CD14-positive monocyte (primary cell): ENCODE measurements around the gene ANKRD66. TPM values are rescaled to one million over a fixed set of nuclear protein-coding genes. Genes with fewer than 3 reads are reported as not detected.

Experiments
- DNase-seq, 3 donors: peaks; one replicate each; pipeline ENCODE4 v3.0.0-alpha.2; 2011 to 2022
- H2AFZ ChIP-seq: 2 replicates; pipeline ENCODE4 v1.6.0; 2012; ENCODE audit warnings: mild to moderate bottlenecking, low read depth, low read length, inconsistent platforms; ENCODE audit not compliant: insufficient read depth, poor library complexity, severe bottlenecking
- H3K27ac ChIP-seq, 2 donors: 1 replicate in 1 of 2; 2 replicates in 1 of 2; pipeline ENCODE4 v1.5.1; 2012 to 2013; ENCODE audit warnings: low read length in 2 of 2, control low read depth in 1 of 2, inconsistent platforms in 1 of 2, low read depth in 1 of 2, mild to moderate bottlenecking in 1 of 2
- H3K27me3 ChIP-seq, 2 donors: one replicate each; pipeline versions ENCODE4 v1.6.0 to v1.6.1; 2011 to 2013; ENCODE audit warnings: low read length in 2 of 2; ENCODE audit not compliant: control insufficient read depth in 2 of 2, insufficient read depth in 2 of 2
- H3K36me3 ChIP-seq, 2 donors: replicated peaks in 1 of 2; 1 replicate in 1 of 2; 2 replicates in 1 of 2; pipeline versions ENCODE4 v1.5.1 to v1.6.1; 2012 to 2013; ENCODE audit warnings: low read length in 2 of 2, control low read depth in 1 of 2, inconsistent platforms in 1 of 2, mild to moderate bottlenecking in 1 of 2; ENCODE audit not compliant: insufficient read depth in 2 of 2, control insufficient read depth in 1 of 2
- H3K4me1 ChIP-seq, 2 donors: 1 replicate in 1 of 2; 2 replicates in 1 of 2; pipeline versions ENCODE4 v1.5.1 to v1.6.1; 2012 to 2013; ENCODE audit warnings: low read length in 2 of 2, control low read depth in 1 of 2, inconsistent platforms in 1 of 2, mild to moderate bottlenecking in 1 of 2, moderate library complexity in 1 of 2; ENCODE audit not compliant: insufficient read depth in 2 of 2, control insufficient read depth in 1 of 2
- H3K4me2 ChIP-seq: replicated peaks from 2 replicates; pipeline ENCODE3; 2012; ENCODE audit warnings: low read length, moderate library complexity, mild to moderate bottlenecking; ENCODE audit not compliant: poor library complexity, severe bottlenecking; ENCODE audit errors: extremely low read depth
- H3K4me3 ChIP-seq, 3 experiments: fragments of 200-600 bp in 1 of 3; sonication (generic) in 1 of 3; replicated peaks in 1 of 3; 1 replicate in 2 of 3; 2 replicates in 1 of 3; pipeline ENCODE4 v1.5.1; 2011 to 2013; ENCODE audit warnings: low read length in 3 of 3, mild to moderate bottlenecking in 3 of 3, control low read depth in 2 of 3, low read depth in 2 of 3, inconsistent platforms in 1 of 3, moderate library complexity in 1 of 3
- H3K79me2 ChIP-seq: 2 replicates; pipeline ENCODE4 v1.6.0; 2012; ENCODE audit warnings: mild to moderate bottlenecking, control low read depth, inconsistent platforms, low read length, moderate library complexity; ENCODE audit not compliant: insufficient read depth
- H3K9ac ChIP-seq: 2 replicates; pipeline ENCODE4 v1.6.0; 2017; ENCODE audit warnings: low read length, mild to moderate bottlenecking; ENCODE audit not compliant: insufficient read depth, poor library complexity, severe bottlenecking
- H3K9me3 ChIP-seq, 2 donors: replicated peaks in 1 of 2; 1 replicate in 1 of 2; 2 replicates in 1 of 2; pipeline versions ENCODE4 v1.5.1 to v1.6.1; 2012 to 2013; ENCODE audit warnings: low read length in 2 of 2, control low read depth in 1 of 2; ENCODE audit not compliant: control insufficient read depth in 1 of 2, insufficient read depth in 1 of 2
- H4K20me1 ChIP-seq: 2 replicates; pipeline ENCODE4 v1.6.0; 2012; ENCODE audit warnings: mild to moderate bottlenecking, low read length, control low read depth, moderate library complexity; ENCODE audit not compliant: insufficient read depth
- H3K27ac Mint-ChIP-seq, 7 donors: one replicate each; pipeline ENCODE4 v1.8.0; 2020; ENCODE audit warnings: mild to moderate bottlenecking in 7 of 7, mixed read lengths in 7 of 7, moderate library complexity in 6 of 7, inconsistent platforms in 2 of 7
- H3K27me3 Mint-ChIP-seq, 3 donors: one replicate each; pipeline ENCODE4 v1.8.0; 2021 to 2022; ENCODE audit warnings: low read depth in 3 of 3, mild to moderate bottlenecking in 3 of 3, mixed read lengths in 3 of 3, moderate library complexity in 3 of 3, inconsistent platforms in 1 of 3
- H3K36me3 Mint-ChIP-seq, 2 donors: one replicate each; pipeline ENCODE4 v1.8.0; 2020; ENCODE audit warnings: mixed read lengths in 2 of 2, inconsistent platforms in 1 of 2, mild to moderate bottlenecking in 1 of 2
- H3K4me1 Mint-ChIP-seq: one replicate; pipeline ENCODE4 v1.8.0; 2020; ENCODE audit warnings: mild to moderate bottlenecking, mixed read lengths
- H3K4me3 Mint-ChIP-seq, 2 donors: one replicate each; pipeline ENCODE4 v1.8.0; 2020; ENCODE audit warnings: mild to moderate bottlenecking in 2 of 2, mixed read lengths in 2 of 2, moderate library complexity in 1 of 2
- H3K9me3 Mint-ChIP-seq, 7 donors: one replicate each; pipeline ENCODE4 v1.8.0; 2020 to 2022; ENCODE audit warnings: mixed read lengths in 7 of 7, mild to moderate bottlenecking in 6 of 7, moderate library complexity in 6 of 7, inconsistent platforms in 2 of 7
- WGBS: methylation state at CpG from one replicate; pipeline ENCODE4 v1.1.5; 2013; ENCODE audit warnings: missing lambda C conversion rate; ENCODE audit not compliant: insufficient coverage; 5-methylcytosine and 5-hydroxymethylcytosine counted together
- intact Hi-C, 2 donors: fragments of 100-400 bp; cut with micrococcal nuclease; formaldehyde crosslinking; loops; one replicate each; pipeline versions ENCODE4 v1.15.0 to v1.15.1; 2023
- polyA plus RNA-seq, 3 donors: library from polyadenylated mRNA; depleted of rRNA in 1 of 3; unstranded in 2 of 3; stranded (reverse) in 1 of 3; fragments of 300-500 nt in 2 of 3; fragments of >200 nt in 1 of 3; fragmentation: Illumina TruSeq in 2 of 3; gene quantifications; 1 replicate in 2 of 3; 2 replicates in 1 of 3; pipeline ENCODE4 v1.2.3, GENCODE V29; 2012 to 2021
- TF ChIP-seq, protein P1 (sequence below): fragments of 200-600 bp; IDR thresholded peaks from one replicate; pipeline ENCODE4 v1.8.0; 2022; ENCODE audit warnings: antibody characterized with exemption, mild to moderate bottlenecking

Gene ANKRD66
- polyA plus RNA-seq, 3 donors: not detected

DNA sequence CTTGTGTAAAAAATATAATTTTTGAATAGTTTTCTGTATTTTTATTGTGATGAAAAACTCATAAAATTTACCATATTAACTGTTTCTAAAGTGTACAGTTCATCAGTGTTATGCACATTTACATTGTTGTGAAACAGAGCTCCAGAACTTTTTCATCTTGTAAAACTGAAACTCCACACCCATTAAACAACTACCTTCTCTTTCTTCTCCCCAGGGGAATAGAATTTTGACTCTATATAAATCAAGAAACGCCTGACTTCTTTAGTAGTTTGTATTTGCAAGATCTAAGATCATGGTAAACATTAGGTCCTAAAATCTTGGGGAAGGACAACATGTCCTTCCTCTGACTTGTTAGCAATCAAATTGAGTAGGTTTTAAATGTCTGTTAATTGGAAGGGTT, 9.1 kb downstream of the ANKRD66 start:
- H3K9me3 ChIP-seq: no peaks in the 10 kb centered on the region
- intact Hi-C loops: no loop called here
- peaks cover 0 to 1% (median 0%) of the 10 kb centered on the region in 3 donors for H3K27me3 Mint-ChIP-seq
- H3K36me3 ChIP-seq: no peaks in the 10 kb centered on the region
- no peaks in the 10 kb centered on the region for H4K20me1 ChIP-seq
- H3K36me3 Mint-ChIP-seq: no peaks in the 10 kb centered on the region
- no peaks in the 10 kb centered on the region for H3K79me2 ChIP-seq
- H2AFZ ChIP-seq: peak overlapping the region; percentile 36
- H3K9ac ChIP-seq: no peak overlapping the region
- DNase-seq: no peak
- peaks cover 0 to 2% (median 0%) of the 10 kb centered on the region in 7 donors for H3K9me3 Mint-ChIP-seq
- H3K4me1 Mint-ChIP-seq: peaks cover 1% of the 10 kb centered on the region
- H3K27ac ChIP-seq: no peak overlapping the region
- TF ChIP-seq, protein P1, sequence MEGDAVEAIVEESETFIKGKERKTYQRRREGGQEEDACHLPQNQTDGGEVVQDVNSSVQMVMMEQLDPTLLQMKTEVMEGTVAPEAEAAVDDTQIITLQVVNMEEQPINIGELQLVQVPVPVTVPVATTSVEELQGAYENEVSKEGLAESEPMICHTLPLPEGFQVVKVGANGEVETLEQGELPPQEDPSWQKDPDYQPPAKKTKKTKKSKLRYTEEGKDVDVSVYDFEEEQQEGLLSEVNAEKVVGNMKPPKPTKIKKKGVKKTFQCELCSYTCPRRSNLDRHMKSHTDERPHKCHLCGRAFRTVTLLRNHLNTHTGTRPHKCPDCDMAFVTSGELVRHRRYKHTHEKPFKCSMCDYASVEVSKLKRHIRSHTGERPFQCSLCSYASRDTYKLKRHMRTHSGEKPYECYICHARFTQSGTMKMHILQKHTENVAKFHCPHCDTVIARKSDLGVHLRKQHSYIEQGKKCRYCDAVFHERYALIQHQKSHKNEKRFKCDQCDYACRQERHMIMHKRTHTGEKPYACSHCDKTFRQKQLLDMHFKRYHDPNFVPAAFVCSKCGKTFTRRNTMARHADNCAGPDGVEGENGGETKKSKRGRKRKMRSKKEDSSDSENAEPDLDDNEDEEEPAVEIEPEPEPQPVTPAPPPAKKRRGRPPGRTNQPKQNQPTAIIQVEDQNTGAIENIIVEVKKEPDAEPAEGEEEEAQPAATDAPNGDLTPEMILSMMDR: no peak
- no peak overlapping the region for H3K4me3 Mint-ChIP-seq
- H3K27me3 ChIP-seq: no peaks in the 10 kb centered on the region
- no CpG with 5 or more reads among the region's 1 CpG for WGBS
- H3K4me1 ChIP-seq: no peaks in the 10 kb centered on the region
- H3K27ac Mint-ChIP-seq: no peak overlapping the region
- no peak overlapping the region for H3K4me3 ChIP-seq
- H3K4me2 ChIP-seq: no peak overlapping the region

DNA sequence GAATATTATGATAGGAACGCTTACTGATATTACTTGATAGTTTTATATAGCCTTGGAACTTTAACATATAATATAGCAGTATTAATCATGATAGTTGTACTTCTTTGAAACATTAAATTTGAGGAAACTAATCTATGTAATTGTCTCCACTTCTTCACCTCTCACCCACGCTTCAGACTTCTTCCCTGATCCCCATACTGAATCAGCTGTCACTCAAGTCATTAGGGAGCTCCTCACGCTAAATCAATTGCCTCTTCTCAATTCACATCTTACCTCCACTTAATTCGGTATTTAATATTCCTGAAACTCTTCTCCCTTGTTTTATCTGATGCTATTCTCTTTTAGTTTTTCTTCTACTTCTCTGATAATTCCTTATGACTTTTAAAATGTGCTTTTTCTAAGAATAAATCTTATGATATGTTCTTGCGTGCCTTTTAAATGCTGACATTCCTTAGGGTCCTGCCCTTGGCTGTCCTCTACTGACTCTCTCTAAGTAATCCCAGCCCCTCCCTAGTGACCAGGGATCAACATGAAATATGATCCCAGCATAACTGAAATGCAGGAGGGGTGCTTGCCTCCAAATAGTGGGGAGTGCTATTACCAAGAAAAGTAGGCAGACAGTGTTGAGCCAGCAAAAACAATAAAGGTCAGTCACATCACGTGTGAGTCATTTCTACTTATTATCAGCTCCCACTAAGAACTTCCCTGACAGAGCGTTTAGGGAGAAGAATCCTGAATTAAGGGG, 9.9 kb downstream of the ANKRD66 start:
- no peaks in the 10 kb centered on the region for H3K4me1 ChIP-seq
- no peak overlapping the region for H3K27ac ChIP-seq
- H3K27ac Mint-ChIP-seq: no peak overlapping the region
- no peak for DNase-seq
- no peaks in the 10 kb centered on the region for H3K27me3 ChIP-seq
- TF ChIP-seq, protein P1: no peak
- no peaks in the 10 kb centered on the region for H3K36me3 Mint-ChIP-seq
- H3K4me3 Mint-ChIP-seq: no peak overlapping the region
- no peak overlapping the region for H3K4me2 ChIP-seq
- H3K27me3 Mint-ChIP-seq: peaks cover 0 to 1% (median 0%) of the 10 kb centered on the region in 3 donors
- H3K36me3 ChIP-seq: no peaks in the 10 kb centered on the region
- no peaks in the 10 kb centered on the region for H3K79me2 ChIP-seq
- no peaks in the 10 kb centered on the region for H3K9me3 ChIP-seq
- no peak overlapping the region for H3K4me3 ChIP-seq
- no peak overlapping the region for H3K9ac ChIP-seq
- H3K9me3 Mint-ChIP-seq: peaks cover 0 to 2% (median 0%) of the 10 kb centered on the region in 7 donors
- H3K4me1 Mint-ChIP-seq: peaks cover 3% of the 10 kb centered on the region
- intact Hi-C loops: no loop called here
- no peaks in the 10 kb centered on the region for H4K20me1 ChIP-seq
- no peak overlapping the region for H2AFZ ChIP-seq
- 50% methylated on average over 1 of the region's 7 CpGs for WGBS
